SU-DHL-6 (cell line): ENCODE measurements around the gene ZNF423.

Source experiments
- H2AFZ ChIP-seq: fragments of 200-600 bp; sonication (generic); 2 replicates; pipeline ENCODE4 v1.6.1; 2014; ENCODE audit warnings: low read depth, mild to moderate bottlenecking, moderate library complexity, mixed read lengths, antibody characterized with exemption, low read length; ENCODE audit not compliant: severe bottlenecking
- H3F3A ChIP-seq: fragments of 200-600 bp; shearing (Covaris generic); 2 replicates; pipeline ENCODE4 v1.6.0; 2016; ENCODE audit warnings: antibody characterized with exemption, mild to moderate bottlenecking; ENCODE audit not compliant: insufficient read depth
- H3K27ac ChIP-seq: fragments of 200-600 bp; sonication (generic); 2 replicates; pipeline ENCODE4 v1.5.1; 2016; ENCODE audit warnings: low read depth, mild to moderate bottlenecking, low read length, moderate library complexity, mixed read lengths
- H3K27me3 ChIP-seq: fragments of 200-600 bp; sonication (generic), shearing (Covaris generic); 2 replicates; pipeline ENCODE4 v1.6.0; 2014; ENCODE audit warnings: mild to moderate bottlenecking, low read length
- H3K36me3 ChIP-seq: fragments of 200-600 bp; sonication (generic); 2 replicates; pipeline ENCODE4 v1.6.1; 2014; ENCODE audit warnings: mild to moderate bottlenecking, low read length, mixed read lengths
- H3K4me2 ChIP-seq: fragments of 300-600, 200-600 bp; shearing (Covaris generic), sonication (generic); 2 replicates; pipeline ENCODE4 v1.6.0; 2014; ENCODE audit warnings: low read length, low read depth, mild to moderate bottlenecking; ENCODE audit not compliant: poor library complexity, severe bottlenecking
- H3K4me3 ChIP-seq: fragments of 200-600 bp; sonication (generic); 2 replicates; pipeline ENCODE4 v1.5.1; 2014; ENCODE audit warnings: antibody characterized with exemption, low read length, mild to moderate bottlenecking, mixed read lengths; ENCODE audit not compliant: insufficient read depth, poor library complexity, severe bottlenecking
- H3K79me2 ChIP-seq: fragments of 200-600 bp; sonication (generic); 2 replicates; pipeline ENCODE4 v1.6.1; 2014; ENCODE audit warnings: mild to moderate bottlenecking, low read length, moderate library complexity; ENCODE audit not compliant: insufficient read depth
- H3K9ac ChIP-seq: fragments of 200-600 bp; sonication (generic); 2 replicates; pipeline ENCODE4 v1.7.0; 2014; ENCODE audit warnings: mild to moderate bottlenecking, low read length
- H3K9me2 ChIP-seq: fragments of 200-600 bp; sonication (generic); replicated peaks from 2 replicates; pipeline ENCODE4 v1.6.1; 2014; ENCODE audit warnings: low read length; ENCODE audit not compliant: insufficient read depth
- H3K9me3 ChIP-seq: fragments of 200-600 bp; sonication (generic); 2 replicates; pipeline ENCODE4 v1.6.1; 2014; ENCODE audit warnings: low read length, mixed read lengths; ENCODE audit not compliant: insufficient read depth
- H4K20me1 ChIP-seq: fragments of 200-600 bp; sonication (generic); 2 replicates; pipeline ENCODE4 v1.6.1; 2014; ENCODE audit warnings: low read depth, mild to moderate bottlenecking, antibody characterized with exemption, low read length, moderate library complexity, mixed read lengths
- CTCF ChIP-seq: fragments of 200-600 bp; sonication (generic); IDR thresholded peaks from one replicate; pipeline ENCODE4 v1.5.1; 2017; ENCODE audit warnings: antibody characterized with exemption, mild to moderate bottlenecking, low read length, moderate library complexity; ENCODE audit not compliant: insufficient read depth, poor library complexity, severe bottlenecking
- EZH2phosphoT487 ChIP-seq: fragments of 200-600 bp; sonication (generic), shearing (Covaris generic); conservative IDR thresholded peaks from 2 replicates; pipeline ENCODE4 v1.6.1; 2018; ENCODE audit warnings: mild to moderate bottlenecking, antibody characterized with exemption, low read length, moderate library complexity, mixed read lengths

The ZNF423 gene

DNA sequence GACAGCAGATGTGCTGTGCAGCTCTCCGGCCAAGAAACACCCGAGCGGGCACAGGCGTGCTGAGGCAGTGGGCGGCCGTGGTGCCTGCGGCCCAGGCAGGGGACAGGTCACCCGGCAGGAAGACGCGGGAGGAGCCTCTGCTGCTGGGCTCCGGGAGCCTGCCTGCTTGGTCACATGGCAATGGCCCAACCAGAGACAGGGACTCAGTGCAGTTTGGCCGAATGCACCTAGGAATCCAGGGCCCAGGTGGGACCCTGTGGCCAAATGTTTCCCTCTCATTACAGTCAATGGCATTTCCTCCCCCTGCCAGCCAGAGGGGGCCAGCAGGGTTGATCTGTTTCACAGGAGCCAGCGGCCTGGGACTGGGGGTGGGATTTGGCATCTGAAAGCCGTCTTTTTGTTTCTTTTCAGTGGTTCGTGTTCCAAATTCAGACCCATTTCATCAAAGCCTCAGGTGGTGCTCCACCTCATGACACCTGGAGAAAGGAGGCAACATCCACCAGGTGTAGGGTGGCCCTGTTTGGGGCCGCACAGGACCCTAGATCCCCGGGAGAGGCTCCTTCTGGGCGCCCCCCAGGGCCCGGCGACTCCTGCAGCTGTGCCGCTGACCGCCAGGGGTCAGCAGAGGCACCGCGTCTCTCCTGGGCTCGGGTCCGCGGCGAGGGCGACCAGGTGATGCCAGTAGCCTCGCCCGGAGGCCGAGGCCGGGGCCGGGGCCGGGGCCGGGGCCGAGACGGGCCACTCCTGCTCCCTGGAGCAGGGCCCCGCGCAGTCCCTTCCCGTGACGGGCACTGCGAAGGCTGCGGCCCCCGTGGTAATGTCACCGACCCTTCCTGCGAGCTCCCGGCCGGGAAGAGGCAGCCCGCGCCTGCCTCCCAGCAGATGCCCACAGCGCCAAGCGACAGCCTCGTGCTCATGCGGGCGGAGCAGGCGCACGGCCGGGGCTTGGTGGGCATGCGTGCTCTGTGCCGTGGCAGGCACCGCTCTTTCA lies 363.8 kb downstream of the ZNF423 start:
- Histone ChIP-seq H3K9ac (no peak overlapping the region; the same call in 1 of the 2 replicates), H4K20me1 (no peaks in the 10 kb centered on the region), H2AFZ (peak overlapping the region; percentile 98), H3K4me3 (no peak overlapping the region), H3K36me3 (no peaks in the 10 kb centered on the region), H3K9me2 (no peaks in the 10 kb centered on the region), H3K4me2 (peak overlapping the region; percentile 32), H3K9me3 (no peaks in the 10 kb centered on the region), H3K27me3 (no peaks in the 10 kb centered on the region), H3F3A (no peaks in the 10 kb centered on the region), H3K79me2 (no peaks in the 10 kb centered on the region), H3K27ac (no peak overlapping the region)
- TF ChIP-seq CTCF (peak; percentile 78), EZH2phosphoT487 (no peak)

- Histone ChIP-seq H3F3A (no peaks in the 10 kb centered on the region), H3K9me2 (no peaks in the 10 kb centered on the region), H2AFZ (no peak overlapping the region), H3K27me3 (no peaks in the 10 kb centered on the region), H3K9me3 (no peaks in the 10 kb centered on the region), H3K79me2 (no peaks in the 10 kb centered on the region), H4K20me1 (no peaks in the 10 kb centered on the region), H3K9ac (no peak overlapping the region), H3K4me3 (no peak overlapping the region), H3K36me3 (no peaks in the 10 kb centered on the region), H3K4me2 (no peak overlapping the region), H3K27ac (no peak overlapping the region)
- TF ChIP-seq EZH2phosphoT487: no peak
- TF ChIP-seq CTCF: no peak
These were observed 364.7 kb downstream of the ZNF423 start for GRCh38 chr16:49491106-49491670.

DNA sequence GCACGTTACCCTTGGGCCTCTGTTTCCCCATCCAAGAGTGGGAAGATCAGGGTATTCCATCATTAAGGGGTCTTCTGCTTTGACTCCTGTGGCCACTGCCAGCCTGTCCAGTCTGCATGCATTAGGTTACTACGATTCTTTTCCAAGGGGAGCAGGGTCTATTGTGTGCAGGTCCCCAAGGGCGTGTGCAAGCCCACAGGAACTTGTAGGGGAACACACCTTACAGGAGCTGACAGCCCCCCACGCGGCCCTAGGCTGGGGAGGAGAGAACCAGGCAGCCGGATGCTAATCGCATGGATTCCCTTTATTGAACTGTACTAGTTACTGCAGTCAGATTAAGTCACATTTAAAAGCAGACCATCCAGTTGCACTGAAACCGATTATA lies 365.6 kb downstream of the ZNF423 start:
- H3K9me3 ChIP-seq: no peaks in the 10 kb centered on the region
- no peak for TF ChIP-seq EZH2phosphoT487
- H3F3A ChIP-seq: no peaks in the 10 kb centered on the region
- H3K27ac ChIP-seq: no peak overlapping the region
- H3K4me3 ChIP-seq: no peak overlapping the region
- no peaks in the 10 kb centered on the region for H4K20me1 ChIP-seq
- no peak overlapping the region for H3K9ac ChIP-seq
- H3K4me2 ChIP-seq: no peak overlapping the region
- H3K79me2 ChIP-seq: no peaks in the 10 kb centered on the region
- H3K9me2 ChIP-seq: no peaks in the 10 kb centered on the region
- no peaks in the 10 kb centered on the region for H3K36me3 ChIP-seq
- H3K27me3 ChIP-seq: no peaks in the 10 kb centered on the region
- no peak overlapping the region for H2AFZ ChIP-seq
